ENCODE results near the gene APOBR.

- no peak for TF ChIP-seq POLR2A (IDR thresholded peaks at IDR 0.05; ENCODE audit: low read depth, low read length)
- TF ChIP-seq EZH2 (IDR thresholded peaks at IDR 0.05; ENCODE audit: borderline replicate concordance, low read depth, low read length, severe bottlenecking), result no peak
- no peak for TF ChIP-seq CTCF (IDR thresholded peaks at IDR 0.05; ENCODE audit: extremely low read depth in 1 of 2, insufficient read depth in 1 of 2, low read depth in 1 of 2, low read length in 2 of 2)
- TF ChIP-seq JUN (IDR thresholded peaks at IDR 0.05; ENCODE audit: borderline replicate concordance, insufficient read depth, insufficient read length, low read depth), result no peak
- no peak for TF ChIP-seq MYC (IDR thresholded peaks at IDR 0.05; ENCODE audit: low read depth, low read length)
- no peak for TF ChIP-seq POLR2AphosphoS5 (IDR thresholded peaks at IDR 0.05; ENCODE audit: insufficient read depth, low read depth, low read length)
- no peak for TF ChIP-seq FOS (IDR thresholded peaks at IDR 0.05; ENCODE audit: borderline replicate concordance, insufficient read depth, low read length)
- no peak for TF ChIP-seq MAX (IDR thresholded peaks at IDR 0.05; ENCODE audit: insufficient read depth, insufficient read length)
These were observed 32.0 kb downstream of the APOBR start for GRCh38 chr16:28526201-28527099.

Data from endothelial cell of umbilical vein (primary cell).